NT2/D1 (cell line): ENCODE results near the gene WDR43.

Source experiments
- SUZ12 ChIP-seq: IDR thresholded peaks from 2 replicates; pipeline ENCODE4 v1.6.1; 2011; ENCODE audit not compliant: insufficient read length, insufficient read depth; ENCODE audit errors: extremely low read depth
- YY1 ChIP-seq: IDR thresholded peaks from 2 replicates; pipeline ENCODE4 v1.6.1; 2011; ENCODE audit not compliant: insufficient read length, insufficient read depth
- ZNF274 ChIP-seq: IDR thresholded peaks from 2 replicates; pipeline ENCODE4 v1.6.1; 2011; ENCODE audit warnings: mild to moderate bottlenecking, low read depth, low read length

- TF ChIP-seq ZNF274 = no peak
- TF ChIP-seq YY1 = no peak
- TF ChIP-seq SUZ12 = no peak
These were observed 53.7 kb downstream of the WDR43 start for GRCh38 chr2:28948160-28948559.
